ENCODE data around the gene TAF9.
"Not testable (repeated sequence)": the region's sequence is repeated elsewhere in the genome, so short reads cannot be mapped to it uniquely, and the experiment has no call there.

The TAF9 gene

DNA sequence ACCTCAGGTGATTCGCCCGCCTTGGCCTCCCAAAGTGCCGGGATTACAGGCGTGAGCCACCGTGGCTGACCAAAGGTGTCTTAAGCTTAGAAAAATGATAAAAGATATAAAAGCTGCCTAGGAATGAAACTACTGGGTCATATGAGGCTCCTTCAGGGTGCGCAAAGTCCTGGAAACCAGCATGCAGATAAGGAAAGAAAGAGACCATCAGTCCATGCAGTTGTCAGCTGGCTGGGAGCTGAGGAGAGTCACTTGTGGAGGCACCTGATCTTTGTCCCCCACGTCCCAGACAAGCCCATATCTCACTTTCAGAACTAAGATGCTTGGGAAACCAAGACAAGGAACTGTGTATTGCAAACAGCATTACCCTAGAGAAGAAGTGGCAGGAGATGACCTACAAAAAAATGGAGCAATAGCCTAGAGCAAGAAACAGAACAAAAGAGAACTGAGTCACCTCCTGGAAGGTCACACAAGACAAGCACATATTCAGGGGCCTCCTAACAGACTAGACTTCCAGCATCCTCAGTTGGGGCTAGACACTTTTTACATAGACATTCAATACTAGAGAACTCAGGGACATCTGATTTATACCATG is 33.9 kb downstream of the TAF9 start:
- DNase-seq, result no peak

DNA sequence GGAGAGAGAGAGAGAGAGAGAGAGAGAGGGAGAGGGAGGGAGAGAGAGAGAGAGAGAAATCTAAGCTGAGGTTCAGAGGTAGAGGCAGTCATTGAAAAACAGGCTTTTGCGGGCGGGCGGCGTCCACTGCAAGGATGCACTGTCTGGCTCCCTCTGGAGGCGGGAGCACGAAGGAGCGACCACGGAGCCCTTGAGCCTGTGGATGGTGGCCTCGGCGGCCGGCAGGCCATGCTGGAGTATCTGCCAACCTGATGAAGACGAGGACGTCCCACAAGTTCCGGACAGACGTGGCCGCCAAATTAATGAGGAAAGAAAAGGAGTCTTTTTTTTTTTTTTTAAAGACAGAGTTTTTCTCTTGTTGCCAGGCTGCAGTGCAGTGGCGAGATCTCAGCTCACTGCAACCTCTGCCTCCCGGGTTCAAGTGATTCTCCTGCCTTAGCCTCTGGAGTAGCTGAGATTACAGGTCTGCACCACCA is 34.5 kb downstream of the TAF9 start:
- DNase-seq, result peak; percentile 72

DNA sequence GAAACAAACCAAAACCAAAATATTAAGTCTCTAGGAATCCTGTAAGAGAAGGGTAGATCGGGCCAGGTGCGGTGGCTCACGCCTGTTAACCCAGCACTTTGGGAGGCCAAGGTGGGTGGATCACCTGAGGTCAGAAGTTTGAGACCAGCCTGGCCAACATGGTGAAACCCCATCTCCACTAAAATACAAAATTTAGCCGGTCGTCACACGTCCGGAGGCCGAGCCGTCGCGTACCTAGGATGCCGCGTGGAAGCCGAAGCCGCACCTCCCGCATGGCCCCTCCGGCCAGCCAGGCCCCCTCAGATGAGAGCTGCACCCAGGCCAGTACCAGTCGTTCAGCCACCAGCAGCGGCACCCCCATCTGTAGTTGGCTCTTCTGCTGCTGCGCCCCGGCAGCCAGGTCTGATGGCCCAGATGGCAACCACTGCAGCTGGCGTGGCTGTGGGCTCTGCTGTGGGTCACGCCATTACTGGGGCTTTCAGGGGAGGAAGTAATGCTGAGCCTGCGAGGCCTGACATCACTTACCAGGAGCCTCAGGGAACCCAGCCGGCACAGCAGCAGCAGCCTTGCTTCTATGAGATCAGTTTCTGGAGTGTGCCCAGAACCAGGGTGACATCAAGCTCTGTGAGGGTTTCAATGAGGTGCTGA is 35.5 kb downstream of the TAF9 start:
- DNase-seq, result not testable (repeated sequence)

DNA sequence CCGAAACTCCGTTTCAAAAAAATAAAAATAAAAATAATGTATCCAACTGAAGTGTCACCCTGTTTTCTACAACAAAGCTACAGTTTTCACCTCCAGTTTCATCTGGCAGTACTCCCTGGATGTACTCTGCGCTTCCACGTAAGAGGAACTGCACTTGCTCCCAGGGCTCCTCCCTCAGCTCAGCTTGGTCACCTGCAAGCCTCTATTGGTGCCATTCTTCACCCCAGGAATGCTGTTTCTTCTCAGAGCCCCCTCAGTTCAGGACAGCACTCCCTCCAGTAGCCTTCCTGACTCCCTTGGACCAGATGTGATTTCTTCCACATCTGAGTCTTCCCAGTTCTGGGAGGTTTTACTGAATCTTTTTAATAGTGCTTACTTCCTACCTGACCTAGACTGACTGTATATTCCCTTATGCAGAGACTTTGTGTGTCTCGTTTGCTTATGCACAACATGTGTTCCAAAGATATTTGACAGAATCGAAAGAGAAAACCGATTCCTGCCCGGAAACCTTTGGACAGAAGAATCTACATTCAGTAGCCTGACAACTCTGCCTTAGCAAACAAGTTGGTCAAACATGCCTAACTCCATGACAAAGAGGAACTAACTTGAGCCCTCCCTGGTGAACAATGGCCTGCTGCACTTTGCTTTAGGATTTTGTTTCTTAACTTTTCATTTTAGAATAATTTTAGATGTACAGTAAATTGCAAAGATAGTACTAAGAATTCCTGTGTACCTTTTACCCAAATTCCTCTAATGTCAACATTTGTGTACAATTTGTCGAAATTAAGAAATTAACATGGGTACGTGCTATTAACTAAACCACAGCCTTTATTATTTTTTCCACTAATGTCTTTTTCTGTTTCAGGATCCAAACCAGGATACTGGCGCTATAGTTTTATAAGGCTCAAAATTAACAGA is 37.5 kb downstream of the TAF9 start:
- no peak for DNase-seq

DNA sequence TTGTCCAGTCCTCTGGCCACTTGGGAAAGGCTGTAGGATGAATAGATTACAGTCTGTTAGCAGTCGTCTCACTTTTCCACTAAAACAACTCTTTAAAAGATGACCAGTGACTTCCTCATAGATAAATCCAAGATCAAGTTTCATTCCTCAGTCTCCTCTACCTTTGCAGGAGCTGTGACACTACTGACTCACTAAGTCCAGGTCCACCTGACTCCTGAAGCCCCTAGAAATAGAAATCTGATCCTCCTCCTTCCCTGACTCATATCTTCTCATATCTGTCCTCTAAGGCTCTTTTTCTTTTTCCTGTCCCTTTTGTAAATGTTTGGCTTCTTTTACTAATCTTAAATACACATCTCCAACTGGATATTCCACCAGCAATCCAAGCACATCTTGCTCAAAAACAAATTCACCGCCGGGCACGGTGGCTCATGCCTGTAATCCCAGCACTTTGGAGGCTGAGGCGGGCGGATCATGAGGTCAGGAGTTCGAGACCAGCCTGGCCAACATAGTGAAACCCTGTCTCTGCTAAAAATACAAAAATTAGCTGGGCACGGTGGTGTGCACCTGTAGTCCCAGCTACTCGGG is 39.3 kb downstream of the TAF9 start:
- DNase-seq, result no peak

DNA sequence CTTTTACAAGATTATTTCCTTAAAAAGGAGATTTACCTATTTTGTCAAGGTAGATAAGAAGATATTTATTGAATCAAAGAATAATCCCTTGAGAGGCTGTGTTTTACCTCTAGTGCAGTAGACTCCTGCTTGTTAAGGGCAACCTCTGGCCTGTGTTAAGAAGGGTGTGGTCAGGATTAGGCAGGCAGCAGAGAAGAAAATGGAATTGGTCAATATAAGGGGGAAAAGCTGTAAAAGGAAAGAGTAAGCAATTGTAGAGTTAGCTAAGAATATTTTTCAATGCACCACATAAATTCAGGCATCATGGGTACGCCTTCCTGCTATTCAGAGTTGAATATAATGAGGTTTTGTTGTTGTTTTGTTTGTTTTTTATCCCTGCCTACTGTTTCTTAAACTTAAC is 43.0 kb downstream of the TAF9 start:
- DNase-seq, result no peak

DNA sequence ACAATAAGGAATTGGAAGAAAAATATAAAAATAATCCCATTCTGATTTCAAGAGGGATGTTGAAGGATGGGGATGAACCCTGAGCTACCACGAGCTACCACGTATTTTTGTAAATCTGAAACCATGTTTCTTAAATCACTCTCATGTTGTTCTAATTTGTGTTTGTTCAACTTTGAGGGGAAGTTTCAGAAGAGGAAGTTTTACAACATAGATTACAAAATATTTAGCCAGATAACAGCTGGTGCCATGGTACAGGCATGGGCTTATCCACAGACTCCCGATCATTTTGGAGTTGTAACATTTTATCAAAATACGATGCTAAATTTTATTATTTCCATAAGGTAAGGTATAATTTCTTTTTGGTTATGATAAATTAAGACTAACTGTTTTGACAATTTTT is 51.9 kb downstream of the TAF9 start:
- DNase-seq, result no peak

DNA sequence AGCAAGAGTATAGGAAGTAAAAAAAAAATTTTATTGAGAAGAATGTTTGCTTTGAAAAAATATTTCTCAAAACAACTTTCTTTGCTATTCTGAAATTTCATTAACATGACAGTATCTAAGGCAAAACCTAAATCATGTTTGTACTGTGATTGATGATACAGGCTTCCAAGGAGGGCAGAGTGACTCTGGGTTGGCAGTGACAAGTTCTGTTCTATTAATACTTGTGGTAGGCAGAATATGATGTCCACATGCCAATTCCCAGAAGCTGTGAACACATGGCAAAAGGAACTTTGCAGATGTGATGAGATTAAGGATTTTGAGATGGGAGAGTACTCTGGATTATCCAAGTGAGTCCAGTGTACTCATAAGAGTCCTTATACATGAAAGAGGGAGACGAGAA is 53.3 kb downstream of the TAF9 start:
- no peak for DNase-seq

Data from activated CD8-positive, alpha-beta memory T cell treated with anti-CD3 and anti-CD28 coated beads, Interleukin-2, amount 50 U/mL, for 4 hours (primary cell).